Muscle layer of duodenum (tissue), 2 donors: ENCODE results near the gene ITGB1.

ENCODE experiments used
- H3K27ac ChIP-seq: one replicate; pipeline ENCODE4 v1.7.0; 2013; ENCODE audit warnings: mild to moderate bottlenecking, low read length
- H3K27me3 ChIP-seq: one replicate; pipeline ENCODE4 v1.7.0; 2013; ENCODE audit warnings: low read depth, mild to moderate bottlenecking, control low read depth, low read length
- H3K36me3 ChIP-seq, 2 donors: one replicate each; pipeline ENCODE4 v1.7.0; 2013; ENCODE audit warnings: low read length in 2 of 2, control low read depth in 1 of 2, mild to moderate bottlenecking in 1 of 2; ENCODE audit not compliant: insufficient read depth in 2 of 2, control insufficient read depth in 1 of 2
- H3K4me1 ChIP-seq, 2 donors: one replicate each; pipeline ENCODE4 v1.7.0; 2013; ENCODE audit warnings: low read length in 2 of 2, mild to moderate bottlenecking in 2 of 2, control low read depth in 1 of 2, moderate library complexity in 1 of 2; ENCODE audit not compliant: insufficient read depth in 2 of 2, control insufficient read depth in 1 of 2
- H3K4me3 ChIP-seq, 2 donors: one replicate each; pipeline ENCODE4 v1.7.0; 2013; ENCODE audit warnings: low read length in 2 of 2, low read depth in 1 of 2, mild to moderate bottlenecking in 1 of 2
- H3K9me3 ChIP-seq, 2 donors: one replicate each; pipeline ENCODE4 v1.7.0; 2013; ENCODE audit warnings: low read length in 2 of 2, control low read depth in 1 of 2, mild to moderate bottlenecking in 1 of 2; ENCODE audit not compliant: control insufficient read depth in 1 of 2
- donor health status: healthy.

ITGB1 gene

GRCh38 chr10:32942081-32942480, 15.9 kb downstream of the ITGB1 start:
- peak overlapping the region; percentile 64 for H3K27ac ChIP-seq
- no peak overlapping the region for H3K4me3 ChIP-seq
- H3K4me1 ChIP-seq: peaks cover 15 to 68% of the 10 kb centered on the region in 2 donors
- H3K36me3 ChIP-seq: no peaks in the 10 kb centered on the region
- H3K27me3 ChIP-seq: no peaks in the 10 kb centered on the region
- H3K9me3 ChIP-seq: no peaks in the 10 kb centered on the region

- Histone ChIP-seq H3K27ac (peak overlapping the region; percentile 64), H3K4me1 (peaks cover 15 to 70% of the 10 kb centered on the region in 2 donors), H3K4me3 (no peak overlapping the region), H3K36me3 (no peaks in the 10 kb centered on the region), H3K27me3 (no peaks in the 10 kb centered on the region), H3K9me3 (no peaks in the 10 kb centered on the region)
Observed at GRCh38 chr10:32941357-32941756, 16.7 kb downstream of the ITGB1 start.

GRCh38 chr10:32940321-32941301, 17.4 kb downstream of the ITGB1 start:
- H3K27me3 ChIP-seq: no peaks in the 10 kb centered on the region
- H3K27ac ChIP-seq: peak overlapping the region; percentile 39
- no peaks in the 10 kb centered on the region for H3K9me3 ChIP-seq
- H3K4me1 ChIP-seq: peaks cover 15 to 72% of the 10 kb centered on the region in 2 donors
- peak overlapping the region in 1 of 2 donors; percentile 32 for H3K4me3 ChIP-seq
- H3K36me3 ChIP-seq: no peaks in the 10 kb centered on the region

GRCh38 chr10:32939296-32940111, 18.5 kb downstream of the ITGB1 start:
- peak overlapping the region; percentile 87 for H3K27ac ChIP-seq
- H3K36me3 ChIP-seq: peaks cover 0 to 8% of the 10 kb centered on the region in 2 donors
- peaks cover 15 to 74% of the 10 kb centered on the region in 2 donors for H3K4me1 ChIP-seq
- no peaks in the 10 kb centered on the region for H3K9me3 ChIP-seq
- H3K4me3 ChIP-seq: peak overlapping the region; percentile 19 to 33
- no peaks in the 10 kb centered on the region for H3K27me3 ChIP-seq

GRCh38 chr10:32938554-32939061, 19.4 kb downstream of the ITGB1 start:
- H3K36me3 ChIP-seq: peaks cover 5 to 10% of the 10 kb centered on the region in 2 donors
- peak overlapping the region; percentile 19 to 33 for H3K4me3 ChIP-seq
- H3K9me3 ChIP-seq: no peaks in the 10 kb centered on the region
- peaks cover 7 to 65% of the 10 kb centered on the region in 2 donors for H3K4me1 ChIP-seq
- H3K27me3 ChIP-seq: no peaks in the 10 kb centered on the region
- H3K27ac ChIP-seq: peak overlapping the region; percentile 87

- Histone ChIP-seq H3K27ac (peak overlapping the region; percentile 87), H3K36me3 (peaks cover 5 to 15% of the 10 kb centered on the region in 2 donors), H3K9me3 (no peaks in the 10 kb centered on the region), H3K4me1 (peaks cover 7 to 59% of the 10 kb centered on the region in 2 donors), H3K27me3 (no peaks in the 10 kb centered on the region), H3K4me3 (peak overlapping the region in 1 of 2 donors; percentile 19)
Observed at GRCh38 chr10:32937911-32938424, 20.1 kb downstream of the ITGB1 start.

- peaks cover 24 to 27% of the 10 kb centered on the region in 2 donors for H3K36me3 ChIP-seq
- H3K4me3 ChIP-seq: no peak overlapping the region
- peaks cover 0 to 35% of the 10 kb centered on the region in 2 donors for H3K4me1 ChIP-seq
- H3K27me3 ChIP-seq: no peaks in the 10 kb centered on the region
- H3K27ac ChIP-seq: no peak overlapping the region
- no peaks in the 10 kb centered on the region for H3K9me3 ChIP-seq
Observed at GRCh38 chr10:32932225-32932729, 25.8 kb downstream of the ITGB1 start.

GRCh38 chr10:32931593-32931992, 26.4 kb downstream of the ITGB1 start:
- Histone ChIP-seq H3K27me3 (no peaks in the 10 kb centered on the region), H3K9me3 (no peaks in the 10 kb centered on the region), H3K27ac (no peak overlapping the region), H3K4me1 (peaks cover 0 to 29% of the 10 kb centered on the region in 2 donors), H3K36me3 (peaks cover 30 to 34% of the 10 kb centered on the region in 2 donors), H3K4me3 (no peak overlapping the region)

GRCh38 chr10:32930036-32930435, 28.0 kb downstream of the ITGB1 start:
- Histone ChIP-seq H3K4me1 (peaks cover 0 to 21% of the 10 kb centered on the region in 2 donors), H3K9me3 (no peaks in the 10 kb centered on the region), H3K27me3 (no peaks in the 10 kb centered on the region), H3K4me3 (no peak overlapping the region), H3K36me3 (peaks cover 44 to 45% of the 10 kb centered on the region in 2 donors), H3K27ac (no peak overlapping the region)

GRCh38 chr10:32929634-32930033, 28.4 kb downstream of the ITGB1 start:
- Histone ChIP-seq H3K36me3 (peaks cover 44 to 45% of the 10 kb centered on the region in 2 donors), H3K4me1 (peaks cover 0 to 22% of the 10 kb centered on the region in 2 donors), H3K27ac (no peak overlapping the region), H3K4me3 (no peak overlapping the region), H3K27me3 (no peaks in the 10 kb centered on the region), H3K9me3 (no peaks in the 10 kb centered on the region)
